Vagina (tissue), 2 donors: ENCODE results near the gene EPHA7. TPM values are rescaled to one million over a fixed set of nuclear protein-coding genes. Genes with fewer than 3 reads are reported as not detected.

ENCODE experiments used
- DNase-seq, 2 donors: peaks; one replicate each; pipeline ENCODE4 v3.0.0-alpha.2; 2017; ENCODE audit errors: extremely low spot score in 2 of 2
- H3K27ac ChIP-seq: fragments of 200-600 bp; sonication (generic); one replicate; pipeline ENCODE4 v1.5.1; 2019
- H3K27me3 ChIP-seq: fragments of 200-600 bp; sonication (generic); one replicate; pipeline ENCODE4 v1.5.1; 2019
- H3K36me3 ChIP-seq, 2 donors: fragments of 200-600 bp; sonication (generic); one replicate each; pipeline ENCODE4 v1.5.1; 2017 to 2019
- H3K4me1 ChIP-seq: fragments of 200-600 bp; sonication (generic); one replicate; pipeline ENCODE4 v1.5.1; 2019
- H3K4me3 ChIP-seq, 2 donors: fragments of 200-600 bp; sonication (generic); 1 replicate in 1 of 2; 2 replicates in 1 of 2; pipeline ENCODE4 v1.5.1; 2016 to 2019
- H3K9me3 ChIP-seq: fragments of 200-600 bp; sonication (generic); one replicate; pipeline ENCODE4 v1.5.1; 2019
- POLR2A ChIP-seq, 2 donors: fragments of 450-650 bp; IDR thresholded peaks; one replicate each; pipeline ENCODE4 v1.6.1; 2017; ENCODE audit warnings: antibody characterized with exemption in 2 of 2, mild to moderate bottlenecking in 2 of 2, moderate library complexity in 2 of 2
- POLR2AphosphoS5 ChIP-seq, 2 donors: sonication (generic); formaldehyde crosslinking; IDR thresholded peaks; one replicate each; pipeline ENCODE4 v1.9.0; 2017; ENCODE audit warnings: antibody characterized with exemption in 2 of 2, mild to moderate bottlenecking in 2 of 2, low read depth in 1 of 2; ENCODE audit not compliant: insufficient read depth in 1 of 2
- intact Hi-C: fragments of 100-400 bp; cut with DNase I; formaldehyde crosslinking; loops from one replicate; pipeline ENCODE4 v1.15.1; 2023
- total RNA-seq: library from RNA; depleted of rRNA; stranded (reverse); fragments of >200 nt; gene quantifications from one replicate; pipeline ENCODE4 v1.2.3, GENCODE V29; 2016
- TF ChIP-seq, protein P1 (sequence below), 3 experiments: fragments of 450-650 bp in 2 of 3; fragments of 200-600 bp in 1 of 3; sonication (generic) in 1 of 3; IDR thresholded peaks; one replicate each; pipeline ENCODE4 v1.5.1; 2017 to 2019; ENCODE audit warnings: antibody characterized with exemption in 3 of 3, mild to moderate bottlenecking in 2 of 3, moderate library complexity in 2 of 3

EPHA7 gene
- total RNA-seq, result 2.7 TPM

DNA sequence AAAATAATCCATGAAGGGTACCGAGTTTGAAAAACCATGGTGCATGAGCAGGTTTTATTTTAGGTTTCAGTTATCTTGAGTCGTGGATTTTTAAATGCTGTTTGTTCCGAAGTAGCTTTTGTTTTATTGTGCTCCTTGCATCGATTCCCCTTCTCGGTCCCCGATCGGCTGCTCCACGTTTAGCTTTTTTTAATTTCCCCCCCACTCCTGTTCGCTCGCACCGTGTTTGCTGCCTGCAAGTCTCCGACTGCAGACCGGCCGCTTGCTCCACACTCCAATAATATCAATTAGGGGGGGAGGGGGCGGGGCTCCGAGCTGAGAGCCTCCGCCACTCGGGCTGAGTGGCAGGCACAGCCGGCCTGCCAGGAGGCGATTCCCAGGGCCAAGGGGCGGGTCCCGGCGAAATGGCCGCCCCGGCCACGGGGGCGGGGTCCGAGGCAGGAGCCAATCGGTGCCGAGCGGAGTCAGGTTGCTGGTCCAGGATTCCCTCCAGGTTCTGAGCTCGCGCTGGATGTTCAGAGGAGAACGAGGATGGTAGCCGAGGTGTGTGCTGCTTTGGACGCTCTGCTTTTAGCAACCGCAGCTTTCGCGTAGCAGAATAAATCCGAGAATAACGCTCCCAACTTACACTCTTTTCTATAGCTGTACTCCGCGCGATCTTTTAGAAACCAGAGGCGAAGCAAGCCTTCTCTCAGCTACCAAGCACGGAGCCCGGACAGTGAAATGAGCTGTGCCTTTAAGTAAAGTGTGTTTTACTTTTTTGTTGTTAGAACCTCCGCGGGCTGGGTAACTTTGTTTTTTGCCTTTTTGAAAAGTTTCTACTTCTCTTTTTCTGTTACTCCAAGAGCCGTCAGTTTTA, at the start of gene EPHA7:
TSS of gene EPHA7 (minus strand) at position 256 of the 859 bp plus-strand sequence. CDS start at position 38, 218 bp downstream.
- intact Hi-C loops, result no loop called here
- Histone ChIP-seq H3K27me3 (peaks cover 7% of the 10 kb centered on the region), H3K36me3 (no peaks in the 10 kb centered on the region), H3K27ac (peak within 1 kb of the TSS; percentile 86), H3K9me3 (no peaks in the 10 kb centered on the region), H3K4me1 (peaks cover 28% of the 10 kb centered on the region), H3K4me3 (peak within 1 kb of the TSS; percentile 47 to 62)
- peak in 1 of 2 donors; percentile 97 for DNase-seq
- TF ChIP-seq POLR2AphosphoS5 (IDR thresholded peaks at IDR 0.05; ENCODE audit: insufficient read depth in 1 of 2, low read depth in 1 of 2), result peak; percentile 45 to 93
- TF ChIP-seq, protein P1, sequence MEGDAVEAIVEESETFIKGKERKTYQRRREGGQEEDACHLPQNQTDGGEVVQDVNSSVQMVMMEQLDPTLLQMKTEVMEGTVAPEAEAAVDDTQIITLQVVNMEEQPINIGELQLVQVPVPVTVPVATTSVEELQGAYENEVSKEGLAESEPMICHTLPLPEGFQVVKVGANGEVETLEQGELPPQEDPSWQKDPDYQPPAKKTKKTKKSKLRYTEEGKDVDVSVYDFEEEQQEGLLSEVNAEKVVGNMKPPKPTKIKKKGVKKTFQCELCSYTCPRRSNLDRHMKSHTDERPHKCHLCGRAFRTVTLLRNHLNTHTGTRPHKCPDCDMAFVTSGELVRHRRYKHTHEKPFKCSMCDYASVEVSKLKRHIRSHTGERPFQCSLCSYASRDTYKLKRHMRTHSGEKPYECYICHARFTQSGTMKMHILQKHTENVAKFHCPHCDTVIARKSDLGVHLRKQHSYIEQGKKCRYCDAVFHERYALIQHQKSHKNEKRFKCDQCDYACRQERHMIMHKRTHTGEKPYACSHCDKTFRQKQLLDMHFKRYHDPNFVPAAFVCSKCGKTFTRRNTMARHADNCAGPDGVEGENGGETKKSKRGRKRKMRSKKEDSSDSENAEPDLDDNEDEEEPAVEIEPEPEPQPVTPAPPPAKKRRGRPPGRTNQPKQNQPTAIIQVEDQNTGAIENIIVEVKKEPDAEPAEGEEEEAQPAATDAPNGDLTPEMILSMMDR (IDR thresholded peaks at IDR 0.05), result no peak
- peak in 1 of 2 donors; percentile 70 for TF ChIP-seq POLR2A (IDR thresholded peaks at IDR 0.05)

DNA sequence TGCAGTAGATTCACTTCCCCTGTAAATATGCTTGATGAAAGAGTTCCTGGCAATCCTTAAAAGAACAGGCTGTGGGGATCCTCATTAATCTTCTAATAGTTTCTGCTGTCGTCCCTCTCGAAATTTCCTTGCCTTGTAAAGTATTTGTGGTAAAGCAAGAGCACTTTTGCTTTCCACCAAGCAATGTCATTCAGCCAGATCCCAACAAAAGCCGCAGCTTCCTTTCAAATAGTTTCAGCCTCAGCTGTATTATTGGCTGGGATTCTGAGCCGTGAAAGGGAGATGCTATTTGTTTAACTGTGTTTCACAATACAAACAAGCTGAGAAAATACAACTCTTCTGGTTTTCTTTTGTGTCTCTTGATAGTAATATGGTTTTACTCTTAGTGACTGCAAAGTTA, 48.9 kb upstream of the EPHA7 start:
- intact Hi-C loops, result no loop called here
- TF ChIP-seq POLR2AphosphoS5 (IDR thresholded peaks at IDR 0.05; ENCODE audit: insufficient read depth in 1 of 2, low read depth in 1 of 2) (no peak), POLR2A (IDR thresholded peaks at IDR 0.05) (no peak)
- H3K36me3 ChIP-seq, result no peaks in the 10 kb centered on the region
- no peak for DNase-seq
- H3K27me3 ChIP-seq, result no peaks in the 10 kb centered on the region
- no peak overlapping the region for H3K27ac ChIP-seq
- H3K9me3 ChIP-seq, result no peaks in the 10 kb centered on the region
- no peak overlapping the region for H3K4me3 ChIP-seq
- H3K4me1 ChIP-seq, result no peaks in the 10 kb centered on the region

DNA sequence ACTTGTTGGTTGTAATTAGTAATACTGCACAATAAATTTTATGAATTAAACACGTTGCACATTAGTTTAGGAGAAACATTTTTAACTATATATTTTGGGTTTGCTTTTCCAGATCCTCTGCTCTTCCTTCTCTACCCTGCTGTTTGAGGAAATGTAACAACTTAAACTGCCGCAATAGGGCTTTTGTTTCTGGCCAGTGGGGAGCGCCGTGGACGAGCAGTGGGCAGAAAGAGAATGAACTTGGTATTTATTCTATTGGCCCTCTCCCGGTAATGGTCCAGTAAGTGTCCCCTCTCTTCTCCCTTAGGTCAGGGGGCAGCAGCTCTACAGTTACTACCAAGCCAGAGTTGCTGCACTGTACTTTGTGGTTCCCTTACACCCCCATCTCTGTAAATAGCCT, 35.2 kb upstream of the EPHA7 start:
- Histone ChIP-seq H3K4me3 (no peak overlapping the region), H3K4me1 (no peaks in the 10 kb centered on the region), H3K9me3 (no peaks in the 10 kb centered on the region), H3K36me3 (no peaks in the 10 kb centered on the region), H3K27ac (no peak overlapping the region), H3K27me3 (no peaks in the 10 kb centered on the region)
- no peak for DNase-seq
- TF ChIP-seq, protein P1 (IDR thresholded peaks at IDR 0.05), result no peak
- TF ChIP-seq POLR2AphosphoS5 (IDR thresholded peaks at IDR 0.05; ENCODE audit: insufficient read depth in 1 of 2, low read depth in 1 of 2) (no peak), POLR2A (IDR thresholded peaks at IDR 0.05) (no peak)
- intact Hi-C loops, result no loop called here

DNA sequence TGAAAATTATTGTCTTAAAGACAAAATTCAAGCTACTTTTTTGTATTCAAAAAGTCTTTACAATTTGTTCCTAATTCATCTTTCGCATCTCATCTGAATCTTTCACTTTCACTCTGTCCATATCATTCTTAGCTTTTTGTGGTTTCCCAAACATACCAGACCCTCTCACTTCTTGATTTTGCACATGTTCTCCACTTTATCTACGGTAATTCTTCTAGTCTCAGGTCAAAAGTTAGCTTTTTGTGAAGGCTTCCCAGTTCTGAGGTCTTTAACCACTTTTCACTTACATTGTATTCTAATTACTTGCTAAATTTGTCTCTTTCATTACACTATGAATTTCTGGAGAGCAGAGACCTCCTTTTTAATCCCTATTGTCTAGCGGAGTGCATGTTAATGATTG, 34.6 kb upstream of the EPHA7 start:
- no peaks in the 10 kb centered on the region for H3K9me3 ChIP-seq
- no peak for TF ChIP-seq POLR2AphosphoS5 (IDR thresholded peaks at IDR 0.05; ENCODE audit: insufficient read depth in 1 of 2, low read depth in 1 of 2)
- TF ChIP-seq, protein P1 (IDR thresholded peaks at IDR 0.05), result no peak
- no peak for TF ChIP-seq POLR2A (IDR thresholded peaks at IDR 0.05)

DNA sequence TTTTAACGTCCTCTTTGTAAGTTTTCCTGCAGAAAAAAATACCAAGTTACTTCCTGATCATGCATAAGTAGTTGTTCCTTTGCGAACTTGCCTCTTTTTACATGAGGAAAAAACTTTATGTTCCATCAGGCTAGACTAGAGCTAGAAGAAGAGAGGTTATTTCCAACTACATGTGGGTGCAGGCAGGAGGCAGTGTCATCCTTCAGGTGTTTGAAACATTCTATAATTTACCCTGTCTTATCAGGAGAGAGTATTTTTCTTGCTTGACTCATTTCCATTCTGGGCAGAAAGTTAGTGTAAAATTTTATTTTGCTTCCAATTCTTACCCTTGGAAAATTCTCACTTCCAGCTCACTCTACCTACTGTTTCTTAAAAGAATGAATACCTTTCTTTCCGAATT, 28.5 kb upstream of the EPHA7 start:
- DNase-seq, result no peak
- H3K27me3 ChIP-seq, result no peaks in the 10 kb centered on the region
- intact Hi-C loops, result no loop called here
- TF ChIP-seq POLR2AphosphoS5 (IDR thresholded peaks at IDR 0.05; ENCODE audit: insufficient read depth in 1 of 2, low read depth in 1 of 2), result no peak
- TF ChIP-seq, protein P1 (IDR thresholded peaks at IDR 0.05), result no peak
- no peak for TF ChIP-seq POLR2A (IDR thresholded peaks at IDR 0.05)
- no peak overlapping the region for H3K27ac ChIP-seq
- H3K9me3 ChIP-seq, result no peaks in the 10 kb centered on the region
- no peaks in the 10 kb centered on the region for H3K36me3 ChIP-seq
- no peaks in the 10 kb centered on the region for H3K4me1 ChIP-seq
- no peak overlapping the region for H3K4me3 ChIP-seq

More for the DNA sequence above, 34.6 kb upstream of the EPHA7 start:
- Histone ChIP-seq H3K27me3 (no peaks in the 10 kb centered on the region), H3K27ac (no peak overlapping the region), H3K36me3 (no peaks in the 10 kb centered on the region), H3K4me3 (no peak overlapping the region), H3K4me1 (no peaks in the 10 kb centered on the region)
- intact Hi-C loops, result no loop called here
- no peak for DNase-seq
